GM10266 (cell line): ENCODE measurements around the gene TTLL11.

Experiments
- DNase-seq: peaks from one replicate; pipeline ENCODE4 v3.0.0; 2012; ENCODE audit errors: extremely low spot score
- CTCF ChIP-seq: IDR thresholded peaks from 2 replicates; pipeline ENCODE4 v1.5.1; 2012; ENCODE audit warnings: mild to moderate bottlenecking, low read depth; ENCODE audit not compliant: control insufficient read depth, insufficient read depth; ENCODE audit errors: missing control alignments

The TTLL11 gene

GRCh38 chr9:121817476-121817875 lies 275.6 kb downstream of the TTLL11 start:
- no peak for DNase-seq
- no peak for TF ChIP-seq CTCF

- DNase-seq, result no peak
- no peak for TF ChIP-seq CTCF
These were observed 276.2 kb downstream of the TTLL11 start for GRCh38 chr9:121816845-121817450.

GRCh38 chr9:121816449-121816817 lies 276.7 kb downstream of the TTLL11 start:
- TF ChIP-seq CTCF, result no peak
- DNase-seq, result no peak

- no peak for DNase-seq
- no peak for TF ChIP-seq CTCF
These were observed 277.3 kb downstream of the TTLL11 start for GRCh38 chr9:121815546-121816448.

GRCh38 chr9:121815084-121815483 lies 278.0 kb downstream of the TTLL11 start:
- DNase-seq, result no peak
- TF ChIP-seq CTCF, result no peak

GRCh38 chr9:121814594-121814993 lies 278.5 kb downstream of the TTLL11 start:
- TF ChIP-seq CTCF, result no peak
- DNase-seq, result no peak
